Stimulated activated memory B cell treated with anti-CD40 and anti-IgM and Interleukin-4, amounts not matched to agents 10 μg/mL and 1 μg/mL and 100 μg/mL, for 72 hours (primary cell): Measurements from ENCODE around the gene RNASE2.

Experiments
- ATAC-seq: fragments of 150-1000 bp; cut with Tn5 transposase; 2 replicates; pipeline ENCODE4 v1.10.0; 2021
- H3K27ac Mint-ChIP-seq: one replicate; pipeline ENCODE4 v1.8.0; 2022; ENCODE audit warnings: mild to moderate bottlenecking, mixed read lengths
- H3K27me3 Mint-ChIP-seq: one replicate; pipeline ENCODE4 v1.8.0; 2022; ENCODE audit warnings: mixed read lengths
- H3K36me3 Mint-ChIP-seq: one replicate; pipeline ENCODE4 v1.8.0; 2022; ENCODE audit warnings: mixed read lengths
- H3K4me1 Mint-ChIP-seq: one replicate; pipeline ENCODE4 v1.8.0; 2022; ENCODE audit warnings: mixed read lengths
- H3K4me3 Mint-ChIP-seq: one replicate; pipeline ENCODE4 v1.8.0; 2022; ENCODE audit warnings: mild to moderate bottlenecking, moderate library complexity, mixed read lengths
- H3K9me3 Mint-ChIP-seq: one replicate; pipeline ENCODE4 v1.8.0; 2022; ENCODE audit warnings: mixed read lengths

The RNASE2 gene

GRCh38 chr14:20998139-20998538 lies 42.9 kb downstream of the RNASE2 start:
- no peak overlapping the region for H3K27ac Mint-ChIP-seq
- no peaks in the 10 kb centered on the region for H3K4me1 Mint-ChIP-seq
- no peaks in the 10 kb centered on the region for H3K9me3 Mint-ChIP-seq
- H3K36me3 Mint-ChIP-seq, result peaks cover 40% of the 10 kb centered on the region
- no peak overlapping the region for H3K4me3 Mint-ChIP-seq
- no peak for ATAC-seq
- H3K27me3 Mint-ChIP-seq, result no peaks in the 10 kb centered on the region

GRCh38 chr14:20998674-20999366 lies 43.5 kb downstream of the RNASE2 start, which contains the start of gene SLC39A2:
SLC39A2 (plus strand) TSS chr14:20999293; CDS start chr14:20999447, 154 bp downstream.
- no peaks in the 10 kb centered on the region for H3K27me3 Mint-ChIP-seq
- no peak within 1 kb of the TSS for H3K27ac Mint-ChIP-seq
- peaks cover 35% of the 10 kb centered on the region for H3K36me3 Mint-ChIP-seq
- no peaks in the 10 kb centered on the region for H3K9me3 Mint-ChIP-seq
- peak; percentile 20 for ATAC-seq
- no peak within 1 kb of the TSS for H3K4me3 Mint-ChIP-seq
- H3K4me1 Mint-ChIP-seq, result no peaks in the 10 kb centered on the region

- Mint-ChIP-seq H3K36me3 (peaks cover 27% of the 10 kb centered on the region), H3K4me3 (no peak overlapping the region), H3K27ac (no peak overlapping the region), H3K27me3 (no peaks in the 10 kb centered on the region), H3K4me1 (no peaks in the 10 kb centered on the region), H3K9me3 (no peaks in the 10 kb centered on the region)
- ATAC-seq, result peak; percentile 24
These were observed 44.3 kb downstream of the RNASE2 start for GRCh38 chr14:20999591-20999990.

GRCh38 chr14:21001218-21001617 lies 45.9 kb downstream of the RNASE2 start:
- no peaks in the 10 kb centered on the region for H3K9me3 Mint-ChIP-seq
- no peak overlapping the region for H3K4me3 Mint-ChIP-seq
- no peak overlapping the region for H3K27ac Mint-ChIP-seq
- no peaks in the 10 kb centered on the region for H3K4me1 Mint-ChIP-seq
- ATAC-seq, result no peak
- peaks cover 11% of the 10 kb centered on the region for H3K36me3 Mint-ChIP-seq
- no peaks in the 10 kb centered on the region for H3K27me3 Mint-ChIP-seq

- no peak for ATAC-seq
- H3K4me1 Mint-ChIP-seq, result no peaks in the 10 kb centered on the region
- no peak overlapping the region for H3K27ac Mint-ChIP-seq
- no peaks in the 10 kb centered on the region for H3K36me3 Mint-ChIP-seq
- H3K4me3 Mint-ChIP-seq, result no peak overlapping the region
- H3K27me3 Mint-ChIP-seq, result no peaks in the 10 kb centered on the region
- H3K9me3 Mint-ChIP-seq, result no peaks in the 10 kb centered on the region
These were observed 48.6 kb downstream of the RNASE2 start for GRCh38 chr14:21003788-21004346.
